ENCODE results near the gene SLC4A5.
"Not testable (repeated sequence)": the region's sequence is repeated elsewhere in the genome, so short reads cannot be mapped to it uniquely, and the experiment has no call there.

Gene SLC4A5

DNA sequence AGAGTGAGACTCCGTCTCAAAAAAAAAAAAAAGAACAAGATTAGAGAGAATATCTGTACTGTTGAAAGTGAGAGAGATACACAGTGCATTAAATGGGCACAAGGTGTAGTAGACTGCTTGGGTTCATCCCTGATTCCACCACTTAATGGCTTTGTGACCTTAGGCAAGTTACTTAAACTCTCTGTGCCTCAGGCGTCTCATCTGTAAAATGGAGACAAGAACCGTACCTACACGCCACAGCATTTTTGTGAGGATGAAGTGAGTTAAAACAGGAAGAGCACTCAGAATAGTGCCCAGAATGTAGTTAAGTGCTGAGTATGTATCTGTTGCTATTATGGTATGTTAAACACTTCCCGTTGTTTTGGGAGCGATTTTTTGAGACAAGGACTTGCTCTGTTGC lies 80.5 kb downstream of the SLC4A5 start:
- no peak for DNase-seq

DNA sequence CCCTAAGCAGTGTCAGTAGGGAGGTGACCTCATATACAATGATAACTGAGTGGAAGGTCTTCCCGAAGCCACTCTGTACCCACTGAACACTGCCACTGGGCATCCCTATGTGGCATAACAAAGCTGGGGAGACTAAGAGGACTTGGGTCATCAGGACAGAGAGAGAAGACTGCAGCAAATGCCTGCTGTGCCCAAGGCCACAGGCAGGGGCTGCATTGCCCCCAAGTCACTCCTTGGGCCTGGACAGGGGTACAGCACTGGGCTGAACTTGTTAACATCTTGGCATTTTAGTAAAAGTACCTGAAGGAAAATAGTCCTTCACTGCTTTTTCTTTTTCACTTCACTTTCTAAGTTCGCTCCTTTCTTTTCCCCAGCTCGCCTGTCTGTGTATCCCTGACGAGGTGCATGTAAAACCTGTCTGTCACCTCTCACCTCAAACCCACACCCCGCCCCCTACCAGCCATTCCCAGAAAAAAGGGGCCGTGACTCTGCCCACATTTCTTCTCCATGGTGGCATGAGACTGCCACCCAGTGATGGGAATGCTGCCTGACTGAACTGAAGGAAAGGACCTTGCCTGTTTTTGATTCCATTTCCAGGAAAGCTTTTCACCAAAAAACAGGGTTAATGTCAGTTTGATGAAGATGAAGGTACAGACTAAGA lies 81.9 kb downstream of the SLC4A5 start:
- DNase-seq: no peak

DNA sequence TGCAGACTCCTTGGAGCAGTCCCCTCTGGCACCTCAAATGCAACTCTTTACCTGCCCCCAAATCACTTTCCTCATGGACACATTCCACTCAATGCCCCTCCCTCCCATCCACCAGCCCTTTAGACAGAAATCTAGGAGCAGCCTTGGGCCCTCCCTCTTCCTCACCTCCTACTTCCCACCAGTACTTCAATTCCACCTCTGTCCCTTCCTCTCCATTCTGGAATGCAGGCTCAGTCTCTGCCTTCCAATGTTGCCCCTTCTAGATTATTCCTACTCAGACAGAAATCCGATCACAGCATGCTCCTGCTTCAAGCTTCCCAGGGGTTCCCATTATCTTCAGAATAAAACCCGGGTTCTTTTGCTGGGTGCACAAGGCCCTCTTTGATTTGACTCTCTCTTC lies 82.7 kb downstream of the SLC4A5 start:
- no peak for DNase-seq

DNA sequence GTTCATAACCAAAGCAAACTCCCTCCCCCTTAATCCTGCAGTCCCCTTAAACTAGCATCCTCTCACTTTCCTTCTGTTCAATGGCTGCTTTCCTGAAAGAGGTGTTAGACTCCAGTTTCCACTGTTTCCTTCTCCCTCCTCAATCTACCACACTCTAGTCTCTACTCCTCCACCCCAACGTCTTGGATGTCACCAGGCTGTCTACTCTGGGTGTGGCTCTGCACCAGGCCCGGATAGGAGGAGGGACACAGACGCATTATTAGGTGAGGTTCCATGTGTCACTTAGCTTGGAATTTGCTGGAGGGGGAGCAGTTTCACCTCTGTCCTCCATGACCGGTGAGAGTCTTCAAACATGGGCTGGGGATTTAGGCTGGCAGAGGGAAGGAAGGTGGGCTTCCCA lies 83.5 kb downstream of the SLC4A5 start:
- DNase-seq: no peak

DNA sequence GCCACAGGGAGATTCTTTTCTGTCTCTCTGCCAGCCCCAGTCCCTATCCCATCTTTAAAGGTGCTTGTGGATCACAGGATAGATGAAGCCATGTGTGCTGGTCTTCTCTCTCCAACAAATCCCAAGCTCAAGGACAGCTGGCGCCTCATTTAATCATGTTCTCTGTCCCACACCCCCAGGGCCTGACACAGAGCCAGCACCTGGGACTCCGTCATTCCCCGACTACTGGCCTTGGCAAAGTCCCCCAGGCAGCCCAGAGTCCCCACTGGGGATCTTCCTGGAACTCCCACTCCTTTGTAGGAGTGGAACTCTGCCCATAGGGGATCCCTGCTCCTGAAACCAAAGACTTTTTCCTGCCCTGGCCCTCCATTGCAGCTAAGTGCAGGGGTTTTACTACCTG lies 84.0 kb downstream of the SLC4A5 start:
- DNase-seq: no peak

DNA sequence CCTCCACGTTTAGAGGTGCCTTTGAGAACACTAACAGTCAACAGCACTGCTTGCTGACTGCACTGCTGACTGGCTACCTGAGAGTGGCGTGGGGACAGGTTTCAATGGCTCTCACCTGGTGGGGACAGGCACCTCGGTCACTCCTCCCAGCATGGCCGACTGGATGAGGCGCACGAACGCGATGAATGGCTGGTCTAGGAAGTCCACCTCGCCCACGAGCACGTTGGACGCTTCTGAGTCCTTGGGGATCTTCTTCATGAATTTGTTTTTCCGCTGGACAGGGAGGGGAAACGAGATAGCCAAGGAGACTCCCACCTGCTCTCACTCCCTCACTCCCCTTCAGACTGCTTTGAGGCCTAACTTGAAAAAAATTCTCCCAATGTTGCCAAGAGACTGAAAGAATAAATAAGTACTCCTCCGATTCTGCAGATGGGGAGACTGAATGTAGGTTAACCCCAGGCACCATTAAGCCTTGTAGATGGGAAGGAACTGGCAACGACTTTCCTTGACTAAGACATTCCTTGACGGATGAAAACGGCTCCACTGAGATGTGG lies 87.5 kb downstream of the SLC4A5 start:
- DNase-seq: no peak

DNA sequence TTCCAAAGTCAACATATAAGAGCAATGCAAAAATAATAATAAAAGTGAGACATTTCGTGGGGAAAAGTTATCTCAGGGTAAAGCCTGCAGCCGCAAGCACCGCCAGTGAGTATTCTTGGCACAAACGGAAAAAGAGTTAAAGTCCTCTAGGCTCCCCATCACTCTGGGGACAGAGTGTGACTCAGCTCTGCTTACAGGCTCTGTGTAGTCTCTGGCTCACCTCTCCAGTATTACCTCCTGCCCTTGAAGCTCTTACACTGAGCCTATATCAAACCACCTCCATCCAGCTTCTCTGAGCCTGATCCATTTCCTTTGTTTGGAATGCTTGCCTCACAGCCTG lies 89.3 kb downstream of the SLC4A5 start:
- no peak for DNase-seq

DNA sequence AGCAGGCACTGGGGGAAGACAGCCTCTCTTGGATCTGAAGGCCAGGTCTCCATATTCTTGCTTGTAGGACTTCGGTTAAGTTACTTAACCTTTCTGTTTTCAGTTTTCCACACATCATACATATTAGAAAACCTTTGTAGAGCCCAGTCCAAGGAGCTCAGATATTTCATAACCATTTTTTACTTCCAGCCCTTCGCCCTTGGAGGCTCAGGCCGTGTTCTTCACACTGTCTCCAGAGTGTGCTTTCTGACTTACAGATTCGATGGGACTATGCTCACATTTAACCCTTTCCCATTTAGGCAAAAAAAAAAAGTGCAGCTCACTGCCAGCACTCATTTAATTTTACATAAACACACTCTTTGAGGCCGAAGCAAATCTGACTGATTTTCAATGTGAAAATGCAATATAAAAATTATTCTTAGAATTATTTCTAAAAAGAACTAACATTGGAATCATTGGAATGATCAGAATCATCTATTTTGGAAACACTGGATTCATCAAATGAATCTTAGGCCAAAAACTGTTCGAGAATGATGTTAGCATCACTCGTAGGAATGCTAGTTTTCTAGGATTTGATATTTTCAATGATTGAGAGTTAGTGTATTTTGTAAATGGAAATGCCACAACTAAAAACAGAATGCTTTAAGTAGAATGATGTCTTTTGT lies 89.8 kb downstream of the SLC4A5 start:
- DNase-seq: no peak

DNA sequence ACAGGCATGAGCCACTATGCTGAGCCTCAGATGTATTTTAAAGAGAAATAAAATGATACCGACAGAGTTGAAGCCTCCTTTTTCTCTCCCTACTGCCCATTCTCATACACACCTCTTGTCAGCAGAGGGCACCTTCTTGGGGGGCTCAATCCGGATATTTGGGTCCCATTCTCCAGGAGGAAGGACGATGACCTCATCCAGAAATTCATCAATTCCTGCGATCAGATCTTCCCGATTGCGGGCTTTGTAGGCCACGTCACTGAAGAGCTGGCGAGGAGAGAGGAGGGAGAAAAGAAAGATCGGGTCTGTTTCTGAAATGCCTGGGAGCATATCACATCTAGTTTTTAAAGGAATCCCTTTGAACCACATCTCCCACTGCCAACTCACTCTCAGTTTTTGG lies 90.4 kb downstream of the SLC4A5 start:
- no peak for DNase-seq

DNA sequence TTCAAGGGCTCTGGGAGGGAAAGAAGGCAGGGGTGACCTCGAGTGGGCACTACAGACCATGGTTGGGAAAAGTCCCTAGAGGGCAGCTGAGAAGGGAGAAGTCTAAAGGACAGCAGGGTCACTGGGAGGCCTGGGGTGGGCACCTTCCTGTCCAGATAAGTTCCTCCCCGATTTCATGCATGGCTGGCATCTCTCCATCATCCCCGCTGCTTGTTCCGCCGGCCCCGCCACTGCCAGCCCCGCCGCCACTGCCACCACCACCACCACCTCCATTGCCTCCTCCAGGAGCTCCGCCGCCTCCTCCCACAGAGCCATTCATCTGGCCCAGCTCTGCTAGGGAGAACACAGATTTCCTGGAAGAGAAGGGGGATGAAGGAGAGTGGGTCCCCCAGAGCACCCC lies 91.2 kb downstream of the SLC4A5 start:
- DNase-seq: no peak

DNA sequence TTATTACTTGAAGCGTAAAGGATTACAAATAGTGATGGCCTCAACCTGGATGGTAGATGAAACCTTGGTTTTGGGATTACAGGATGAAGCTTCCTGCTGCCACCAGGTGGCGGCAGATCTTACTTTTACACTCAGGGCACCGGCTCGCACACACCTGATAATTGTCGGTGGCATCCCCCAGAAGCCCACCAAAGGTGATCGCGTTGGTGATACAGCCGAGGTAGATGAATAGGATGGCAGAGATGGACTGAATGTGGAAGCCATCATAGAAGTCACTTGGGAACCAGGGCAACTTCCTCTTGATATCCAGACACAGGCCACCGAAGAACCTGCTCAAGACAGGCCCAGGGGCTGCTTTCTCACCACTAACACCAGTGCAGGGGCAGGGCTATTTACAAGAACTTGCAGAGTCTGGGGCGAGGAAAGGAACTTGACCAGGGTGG lies 93.0 kb downstream of the SLC4A5 start:
- DNase-seq: peak; percentile 31

DNA sequence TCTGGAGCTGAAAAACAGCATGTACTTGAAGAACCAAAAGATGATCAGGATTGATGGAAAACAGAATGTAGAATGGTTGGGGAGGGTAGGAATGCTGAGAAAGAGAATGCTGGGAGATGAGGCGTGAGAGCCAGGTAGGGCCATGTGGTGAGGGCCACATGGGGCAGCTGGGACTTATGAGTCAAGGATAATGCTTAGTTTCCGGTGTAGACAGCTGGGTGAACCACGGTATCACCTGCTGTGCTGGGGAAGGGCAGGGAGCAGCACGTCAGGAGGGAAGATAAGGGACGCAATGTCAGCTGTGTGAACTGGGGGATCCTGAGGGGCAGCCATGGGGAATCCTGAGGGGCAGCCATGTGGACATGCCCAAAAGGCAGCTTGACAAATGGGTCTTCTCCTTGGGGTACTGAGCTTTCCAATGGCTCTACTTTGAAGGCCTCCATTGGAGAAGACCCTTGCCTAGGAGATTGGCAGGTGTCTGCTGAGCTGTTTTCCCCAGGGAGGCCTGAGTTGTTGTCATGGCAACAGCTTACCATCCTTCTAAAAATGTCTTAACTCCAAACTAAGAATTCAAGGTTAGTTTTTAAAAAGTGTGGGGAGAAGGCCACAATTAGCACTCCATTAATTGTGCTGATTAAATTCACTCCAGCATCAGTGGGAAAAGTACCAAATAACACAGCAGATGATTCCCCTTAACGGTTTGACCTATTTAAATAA lies 93.7 kb downstream of the SLC4A5 start:
- DNase-seq: no peak

DNA sequence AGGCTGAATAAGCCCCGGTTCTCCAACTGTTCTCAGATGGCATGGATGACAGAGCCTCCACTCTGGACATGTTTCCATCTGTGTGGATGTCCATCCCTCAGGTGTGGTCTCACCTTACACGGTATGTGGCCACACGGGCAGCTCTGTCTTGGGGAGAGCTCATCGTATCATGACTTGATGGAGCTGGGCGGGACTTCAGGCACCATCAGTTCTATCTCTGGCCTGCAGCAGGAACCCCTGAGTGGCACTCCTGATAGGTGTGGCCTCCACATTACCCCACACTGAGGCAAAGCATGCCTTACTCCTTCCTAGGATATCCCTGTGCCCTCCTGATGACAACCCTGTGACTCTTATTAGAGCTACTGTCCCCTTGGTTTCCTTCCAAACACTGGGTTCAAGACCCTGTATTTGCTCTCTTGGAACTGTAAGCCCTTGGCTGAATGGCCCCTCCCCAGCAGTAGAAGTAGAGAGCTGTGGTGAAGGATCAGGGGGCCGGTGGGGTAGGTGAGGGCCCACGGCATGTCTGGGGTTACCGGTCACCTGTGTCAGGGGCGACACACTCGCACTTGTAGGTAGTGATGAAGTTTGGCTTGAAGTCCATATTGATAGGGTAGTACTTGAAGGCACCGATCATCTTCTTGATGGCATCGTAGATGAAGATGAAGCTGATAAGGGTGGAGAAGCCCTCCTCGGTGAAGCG lies 96.6 kb downstream of the SLC4A5 start:
- no peak for DNase-seq

DNA sequence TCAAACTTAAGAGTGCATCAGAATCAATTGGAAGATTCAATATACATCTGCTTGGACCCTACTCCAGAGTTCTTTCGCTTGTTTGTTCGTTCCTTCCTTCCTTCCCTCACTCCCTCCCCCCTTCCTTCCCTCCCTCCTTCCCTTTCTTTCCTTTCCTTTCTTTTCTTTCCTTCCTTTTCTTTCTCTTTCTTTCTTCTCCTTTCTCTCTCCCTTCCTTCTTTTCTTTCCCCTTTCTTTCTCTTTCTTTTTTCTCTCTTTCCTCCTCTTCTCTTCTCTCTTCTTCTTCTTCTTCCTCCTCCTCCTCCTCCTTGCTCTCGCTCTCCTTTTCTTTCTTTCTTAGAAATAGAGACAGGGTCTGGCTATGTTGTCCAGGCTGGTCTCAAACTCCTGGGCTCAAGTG lies 98.9 kb downstream of the SLC4A5 start:
- DNase-seq: no peak

DNA sequence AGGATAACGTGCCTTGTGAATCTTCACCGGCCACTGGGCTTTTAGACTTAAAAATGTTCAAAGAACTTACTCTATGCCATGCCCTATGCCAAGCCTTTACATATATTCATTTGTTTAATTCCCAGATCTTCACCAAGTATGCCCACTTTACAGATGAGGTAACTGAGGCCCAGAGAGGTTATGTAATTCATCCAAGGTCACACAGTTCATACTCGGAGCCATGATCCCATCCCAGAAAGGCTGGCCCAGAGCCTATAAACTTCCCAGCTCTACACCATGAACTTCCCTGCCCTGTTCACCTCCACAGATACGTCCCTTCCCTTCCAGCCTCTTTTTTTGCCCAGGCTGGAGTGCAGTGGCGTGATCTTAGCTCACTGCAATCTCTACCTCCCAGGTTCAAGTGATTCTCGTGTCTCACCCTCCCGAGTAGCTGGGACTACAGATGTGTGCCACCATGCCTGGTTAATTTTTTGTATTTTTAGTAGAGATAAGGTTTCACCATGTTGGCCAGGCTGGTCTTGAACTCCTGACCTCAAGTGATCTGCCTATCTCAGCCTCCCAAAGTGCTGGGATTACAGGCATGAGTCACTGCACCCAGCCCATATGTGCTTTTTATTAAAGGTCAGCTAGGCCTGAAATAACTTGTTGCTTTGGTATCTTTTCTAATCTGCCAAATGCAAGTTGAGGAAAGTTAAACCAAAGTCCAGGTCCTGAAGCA lies 100.7 kb downstream of the SLC4A5 start:
- DNase-seq: no peak

DNA sequence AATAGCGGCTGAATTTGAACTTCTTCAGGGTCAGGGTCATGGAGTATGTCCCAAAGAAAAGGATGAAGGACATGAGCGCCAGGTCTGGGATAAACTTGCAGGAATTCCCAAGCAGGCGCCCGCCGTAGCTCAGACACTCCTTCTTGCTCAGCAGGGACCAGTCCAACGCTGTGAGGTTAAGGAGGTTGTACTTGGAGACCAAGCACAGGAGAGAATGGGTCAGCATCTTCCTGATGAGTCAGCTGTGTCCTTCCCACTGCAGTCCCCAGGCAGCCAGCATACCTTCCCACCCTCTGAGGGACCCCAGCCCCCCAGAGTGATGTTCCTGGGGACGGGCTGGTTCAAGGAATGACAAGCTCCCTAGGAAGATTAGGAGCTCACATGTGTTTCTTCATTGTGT lies 103.9 kb downstream of the SLC4A5 start:
- no peak for DNase-seq

DNA sequence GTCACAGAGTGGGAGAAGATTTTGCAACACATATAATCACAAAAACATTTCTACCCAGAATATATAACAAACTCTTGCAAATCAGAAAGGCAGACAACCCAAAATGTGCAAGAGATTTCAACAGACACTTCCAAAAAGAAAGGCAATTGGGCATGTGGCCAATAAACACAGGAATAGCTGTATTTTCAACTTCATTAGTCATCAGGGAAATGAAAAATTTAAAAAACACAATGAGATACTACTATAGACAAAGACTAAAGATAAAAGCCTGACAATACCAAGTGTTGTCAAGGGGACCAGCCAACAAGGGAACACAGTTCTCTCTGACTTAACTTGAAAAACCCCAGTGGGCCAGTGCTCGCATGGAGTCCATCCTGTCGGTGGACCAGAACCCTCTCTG lies 104.3 kb downstream of the SLC4A5 start:
- no peak for DNase-seq

DNA sequence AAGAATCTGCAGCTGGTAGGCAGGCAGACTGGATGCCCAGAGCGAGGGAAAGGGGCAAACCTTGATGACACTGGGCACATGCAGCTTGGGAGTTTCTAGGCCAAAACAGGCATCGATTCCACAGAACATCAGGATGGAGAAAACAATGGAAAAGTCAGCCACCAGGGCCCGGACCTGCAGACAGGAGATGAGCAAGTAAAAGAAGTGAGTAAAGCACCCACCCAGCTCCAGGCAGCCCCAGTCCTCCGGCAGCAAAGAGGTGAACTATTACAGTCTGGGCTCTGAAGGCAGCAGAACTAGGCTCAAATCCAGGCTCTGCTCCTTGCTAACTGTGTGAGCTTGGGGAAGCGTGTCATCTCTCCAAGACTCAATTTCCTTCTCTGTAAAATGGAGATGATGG lies 108.2 kb downstream of the SLC4A5 start:
- DNase-seq: no peak

DNA sequence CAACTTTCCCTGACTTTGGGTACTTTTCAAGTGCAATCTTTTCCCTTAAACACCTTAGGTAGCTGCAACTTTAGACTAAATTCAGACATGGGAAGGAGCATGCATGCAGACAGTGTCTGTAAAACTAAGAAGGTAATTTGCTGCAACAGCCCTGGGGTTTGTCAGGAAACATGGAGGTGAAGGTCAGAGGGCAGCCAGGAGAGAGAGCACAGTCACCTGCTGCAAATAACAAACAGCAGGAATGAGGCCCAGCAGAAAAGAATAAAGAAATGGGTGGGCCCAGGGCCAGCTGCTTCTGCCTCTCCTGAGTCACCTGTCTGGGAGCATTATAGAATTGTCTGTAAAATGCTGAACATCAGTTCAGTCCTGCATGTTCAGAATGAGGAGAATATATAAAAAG lies 109.6 kb downstream of the SLC4A5 start:
- DNase-seq: no peak

DNA sequence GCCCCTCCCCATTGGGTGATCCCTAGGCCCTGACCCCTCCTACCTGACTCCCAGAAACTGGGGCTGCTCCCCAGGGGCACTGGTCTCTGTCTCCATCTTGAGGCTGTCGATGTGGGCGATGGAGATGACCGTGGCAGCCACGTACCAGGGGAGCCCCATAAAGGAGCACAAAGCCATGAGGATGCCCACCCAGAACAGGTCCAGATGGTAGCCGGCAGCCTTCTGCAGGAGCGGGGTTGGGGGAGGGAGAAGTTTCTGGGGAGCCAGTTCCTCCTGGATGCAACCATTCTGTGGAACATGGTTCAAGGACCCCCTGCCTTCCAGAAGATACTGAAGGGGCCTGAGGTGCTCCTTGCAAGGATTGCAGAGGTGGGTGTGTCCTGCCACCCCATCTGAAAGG lies 110.8 kb downstream of the SLC4A5 start:
- DNase-seq: no peak

DNA sequence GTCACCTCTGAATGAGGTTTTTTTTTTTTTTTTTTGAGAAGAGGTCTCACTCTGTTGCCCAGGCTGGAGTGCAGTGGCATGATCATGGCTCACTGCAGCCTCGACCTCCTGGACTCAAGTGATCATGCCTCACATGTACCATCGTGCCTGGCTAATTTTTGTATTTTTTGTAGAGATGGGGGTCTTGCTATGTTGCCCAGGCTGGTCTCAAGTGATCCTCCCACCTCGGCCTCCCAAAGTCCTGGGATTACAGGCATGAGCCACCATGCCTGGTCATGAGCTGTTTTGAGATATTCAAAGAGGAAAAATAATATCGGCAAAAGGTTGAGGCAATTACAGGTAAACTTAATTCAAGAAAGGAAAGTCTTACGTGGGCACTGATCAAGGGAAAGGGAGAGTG lies 113.4 kb downstream of the SLC4A5 start:
- not testable (repeated sequence) for DNase-seq

DNA sequence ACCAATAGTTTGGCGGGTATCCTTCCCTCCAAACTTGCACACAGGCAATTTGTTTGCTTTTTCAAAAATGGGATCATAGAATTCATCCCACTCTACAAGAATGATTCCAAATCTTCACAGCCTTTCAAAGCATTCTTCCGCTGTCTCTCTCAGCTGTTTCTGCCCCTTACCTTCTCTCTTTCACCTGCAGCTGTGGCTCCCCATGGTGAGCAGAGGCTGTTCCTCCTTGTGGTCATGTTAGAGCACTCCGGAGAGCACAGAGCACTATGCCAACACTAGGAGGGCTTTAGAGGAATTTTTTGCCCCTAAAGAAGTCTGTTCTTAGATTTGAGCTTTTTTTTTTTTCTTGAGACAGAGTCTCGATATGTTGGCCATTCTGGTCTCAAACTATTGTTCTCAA lies 114.4 kb downstream of the SLC4A5 start:
- DNase-seq: no peak

DNA sequence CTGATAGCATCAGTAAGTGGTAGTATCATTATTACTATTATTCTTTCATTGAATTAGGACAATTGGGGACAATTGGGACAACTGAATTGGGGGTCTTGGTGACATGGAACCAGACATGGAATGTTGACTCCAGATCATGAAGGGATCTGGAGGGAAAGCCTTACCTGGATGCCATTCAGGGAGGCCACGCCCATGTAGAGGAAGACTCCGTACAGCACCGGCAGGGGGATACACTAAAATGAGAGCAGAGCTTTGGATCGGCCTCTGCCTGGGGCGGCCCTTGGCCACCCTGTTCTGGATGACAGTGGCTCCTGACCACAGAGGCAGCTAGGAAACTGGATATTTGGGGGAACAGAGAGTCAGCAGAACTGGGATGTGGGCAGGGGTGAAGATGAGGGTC lies 115.6 kb downstream of the SLC4A5 start:
- no peak for DNase-seq

Measured in activated effector memory CD4-positive, alpha-beta T cell treated with Interleukin-2 at 50 U/mL for 16 hours (primary cell).